RWPE2 (cell line): ENCODE measurements around the gene CFAP73.

Experiments
- ATAC-seq: fragments of 200-7000 bp; cut with Tn5 transposase; 3 replicates; pipeline ENCODE4 v1.9.1; 2021; ENCODE audit warnings: low read depth
- DNase-seq: peaks from one replicate; pipeline ENCODE4 v3.0.0-alpha.2; 2020; ENCODE audit warnings: low spot score
- H3K27ac ChIP-seq: fragments of 450-650 bp; 2 replicates; pipeline ENCODE4 v1.5.1; 2017; ENCODE audit warnings: mild to moderate bottlenecking; ENCODE audit not compliant: poor library complexity, severe bottlenecking
- H3K27me3 ChIP-seq: fragments of 250-450 bp; sonication (Bioruptor Pico); 2 replicates; pipeline ENCODE4 v1.5.1; 2021; ENCODE audit warnings: mild to moderate bottlenecking, moderate library complexity; ENCODE audit not compliant: insufficient read depth, poor library complexity, severe bottlenecking
- H3K36me3 ChIP-seq: fragments of 250-450 bp; sonication (Bioruptor Pico); 2 replicates; pipeline ENCODE4 v1.5.1; 2020; ENCODE audit warnings: low read depth, mild to moderate bottlenecking, moderate library complexity
- H3K4me1 ChIP-seq: fragments of 250-450 bp; sonication (Bioruptor Pico); 2 replicates; pipeline ENCODE4 v1.5.1; 2021; ENCODE audit warnings: mild to moderate bottlenecking, moderate library complexity; ENCODE audit not compliant: insufficient read depth, poor library complexity, severe bottlenecking
- H3K4me3 ChIP-seq: fragments of 250-450 bp; sonication (Bioruptor Pico); 2 replicates; pipeline ENCODE4 v1.5.1; 2021; ENCODE audit warnings: mild to moderate bottlenecking, moderate library complexity; ENCODE audit not compliant: severe bottlenecking
- H3K9me3 ChIP-seq: fragments of 250-450 bp; sonication (Bioruptor Pico); 2 replicates; pipeline ENCODE4 v1.5.1; 2021; ENCODE audit warnings: mild to moderate bottlenecking, moderate library complexity; ENCODE audit not compliant: severe bottlenecking
- CTCF ChIP-seq: fragments of 450-650 bp; IDR thresholded peaks from one replicate; pipeline ENCODE4 v1.5.1; 2017; ENCODE audit warnings: mild to moderate bottlenecking, moderate library complexity; ENCODE audit not compliant: poor library complexity, severe bottlenecking

The CFAP73 gene

GRCh38 chr12:113118142-113118541 is 31.4 kb upstream of the CFAP73 start:
- no peaks in the 10 kb centered on the region for H3K4me1 ChIP-seq
- no peak for DNase-seq
- no peak for TF ChIP-seq CTCF
- ATAC-seq: no peak
- no peaks in the 10 kb centered on the region for H3K27me3 ChIP-seq
- no peak overlapping the region for H3K4me3 ChIP-seq
- no peak overlapping the region for H3K27ac ChIP-seq
- no peaks in the 10 kb centered on the region for H3K36me3 ChIP-seq
- no peaks in the 10 kb centered on the region for H3K9me3 ChIP-seq

GRCh38 chr12:113119980-113120669 is 29.4 kb upstream of the CFAP73 start:
- Histone ChIP-seq H3K36me3 (no peaks in the 10 kb centered on the region), H3K27ac (no peak overlapping the region), H3K9me3 (no peaks in the 10 kb centered on the region), H3K27me3 (no peaks in the 10 kb centered on the region), H3K4me3 (no peak overlapping the region), H3K4me1 (no peaks in the 10 kb centered on the region)
- TF ChIP-seq CTCF: no peak
- DNase-seq: no peak
- ATAC-seq: no peak

- H3K36me3 ChIP-seq: no peaks in the 10 kb centered on the region
Measured at GRCh38 chr12:113120670-113121370, 28.7 kb upstream of the CFAP73 start.

GRCh38 chr12:113127791-113128199 is 21.7 kb upstream of the CFAP73 start:
- no peak for TF ChIP-seq CTCF
- Histone ChIP-seq H3K36me3 (no peaks in the 10 kb centered on the region), H3K27me3 (no peaks in the 10 kb centered on the region), H3K9me3 (no peaks in the 10 kb centered on the region), H3K4me3 (no peak overlapping the region), H3K27ac (no peak overlapping the region), H3K4me1 (no peaks in the 10 kb centered on the region)
- ATAC-seq: no peak
- DNase-seq: no peak

More at GRCh38 chr12:113120670-113121370, 28.7 kb upstream of the CFAP73 start:
- ATAC-seq (peak; percentile 32; the same call in 2 of the 3 replicates), DNase-seq (no peak)
- Histone ChIP-seq H3K4me1 (no peaks in the 10 kb centered on the region), H3K27me3 (no peaks in the 10 kb centered on the region), H3K9me3 (no peaks in the 10 kb centered on the region), H3K4me3 (no peak overlapping the region), H3K27ac (no peak overlapping the region)
- TF ChIP-seq CTCF: no peak
